ENCODE data around the gene TRIM65.
"Not testable (repeated sequence)": the region's sequence is repeated elsewhere in the genome, so short reads cannot be mapped to it uniquely, and the experiment has no call there.

Gene TRIM65

GRCh38 chr17:75894049-75894733, 2.6 kb downstream of the TRIM65 start:
- peak overlapping the region; percentile 21 for H3K4me3 Mint-ChIP-seq
- H3K27ac Mint-ChIP-seq = peak overlapping the region; percentile 78
- H3K36me3 Mint-ChIP-seq (ENCODE audit: low read depth) = peaks cover 10% of the 10 kb centered on the region
- H3K9me3 Mint-ChIP-seq = no peaks in the 10 kb centered on the region
- H3K27me3 Mint-ChIP-seq (ENCODE audit: low read depth) = no peaks in the 10 kb centered on the region
- H3K4me1 Mint-ChIP-seq (ENCODE audit: low read depth) = peaks cover 23% of the 10 kb centered on the region

GRCh38 chr17:75893305-75894048, 3.3 kb downstream of the TRIM65 start:
- no peaks in the 10 kb centered on the region for H3K27me3 Mint-ChIP-seq (ENCODE audit: low read depth)
- peaks cover 23% of the 10 kb centered on the region for H3K4me1 Mint-ChIP-seq (ENCODE audit: low read depth)
- H3K4me3 Mint-ChIP-seq = no peak overlapping the region
- peaks cover 6% of the 10 kb centered on the region for H3K36me3 Mint-ChIP-seq (ENCODE audit: low read depth)
- H3K27ac Mint-ChIP-seq = peak overlapping the region; percentile 78
- no peaks in the 10 kb centered on the region for H3K9me3 Mint-ChIP-seq

GRCh38 chr17:75892556-75893224, 4.1 kb downstream of the TRIM65 start:
- Mint-ChIP-seq H3K27me3 (ENCODE audit: low read depth) (no peaks in the 10 kb centered on the region), H3K27ac (no peak overlapping the region), H3K36me3 (ENCODE audit: low read depth) (peaks cover 8% of the 10 kb centered on the region), H3K4me1 (ENCODE audit: low read depth) (peaks cover 22% of the 10 kb centered on the region), H3K4me3 (no peak overlapping the region), H3K9me3 (no peaks in the 10 kb centered on the region)

- H3K4me3 Mint-ChIP-seq = no peak overlapping the region
- peaks cover 17% of the 10 kb centered on the region for H3K4me1 Mint-ChIP-seq (ENCODE audit: low read depth)
- H3K27ac Mint-ChIP-seq = no peak overlapping the region
- peaks cover 8% of the 10 kb centered on the region for H3K36me3 Mint-ChIP-seq (ENCODE audit: low read depth)
- H3K27me3 Mint-ChIP-seq (ENCODE audit: low read depth) = no peaks in the 10 kb centered on the region
- H3K9me3 Mint-ChIP-seq = no peaks in the 10 kb centered on the region
Observed at GRCh38 chr17:75891605-75892555, 4.9 kb downstream of the TRIM65 start.

GRCh38 chr17:75891022-75891604, 5.6 kb downstream of the TRIM65 start:
- no peaks in the 10 kb centered on the region for H3K9me3 Mint-ChIP-seq
- H3K27me3 Mint-ChIP-seq (ENCODE audit: low read depth) = no peaks in the 10 kb centered on the region
- H3K4me3 Mint-ChIP-seq = no peak overlapping the region
- H3K27ac Mint-ChIP-seq = no peak overlapping the region
- H3K36me3 Mint-ChIP-seq (ENCODE audit: low read depth) = peaks cover 8% of the 10 kb centered on the region
- H3K4me1 Mint-ChIP-seq (ENCODE audit: low read depth) = peaks cover 17% of the 10 kb centered on the region

- no peaks in the 10 kb centered on the region for H3K9me3 Mint-ChIP-seq
- no peak overlapping the region for H3K4me3 Mint-ChIP-seq
- H3K27me3 Mint-ChIP-seq (ENCODE audit: low read depth) = no peaks in the 10 kb centered on the region
- H3K27ac Mint-ChIP-seq = no peak overlapping the region
- peaks cover 6% of the 10 kb centered on the region for H3K4me1 Mint-ChIP-seq (ENCODE audit: low read depth)
- peaks cover 5% of the 10 kb centered on the region for H3K36me3 Mint-ChIP-seq (ENCODE audit: low read depth)
Observed at GRCh38 chr17:75889454-75889853, 7.3 kb downstream of the TRIM65 start.

GRCh38 chr17:75888484-75888883, 8.3 kb downstream of the TRIM65 start:
- no peak overlapping the region for H3K27ac Mint-ChIP-seq
- no peaks in the 10 kb centered on the region for H3K9me3 Mint-ChIP-seq
- peaks cover 2% of the 10 kb centered on the region for H3K36me3 Mint-ChIP-seq (ENCODE audit: low read depth)
- no peaks in the 10 kb centered on the region for H3K27me3 Mint-ChIP-seq (ENCODE audit: low read depth)
- no peaks in the 10 kb centered on the region for H3K4me1 Mint-ChIP-seq (ENCODE audit: low read depth)
- no peak overlapping the region for H3K4me3 Mint-ChIP-seq

GRCh38 chr17:75885860-75886259, 10.9 kb downstream of the TRIM65 start:
- not testable (repeated sequence) for H3K4me3 Mint-ChIP-seq; H3K9me3 Mint-ChIP-seq; H3K36me3 Mint-ChIP-seq (ENCODE audit: low read depth); H3K27ac Mint-ChIP-seq; H3K4me1 Mint-ChIP-seq (ENCODE audit: low read depth)
- H3K27me3 Mint-ChIP-seq (ENCODE audit: low read depth) = peaks cover 11% of the 10 kb centered on the region

GRCh38 chr17:75885431-75885830, 11.3 kb downstream of the TRIM65 start:
- no peak overlapping the region for H3K27ac Mint-ChIP-seq
- peaks cover 15% of the 10 kb centered on the region for H3K27me3 Mint-ChIP-seq (ENCODE audit: low read depth)
- no peak overlapping the region for H3K4me3 Mint-ChIP-seq

GRCh38 chr17:75881678-75882454, 14.9 kb downstream of the TRIM65 start:
- no peak overlapping the region for H3K27ac Mint-ChIP-seq
- no peaks in the 10 kb centered on the region for H3K9me3 Mint-ChIP-seq
- H3K4me3 Mint-ChIP-seq = no peak overlapping the region
- peaks cover 21% of the 10 kb centered on the region for H3K27me3 Mint-ChIP-seq (ENCODE audit: low read depth)
- peaks cover 18% of the 10 kb centered on the region for H3K4me1 Mint-ChIP-seq (ENCODE audit: low read depth)
- peaks cover 2% of the 10 kb centered on the region for H3K36me3 Mint-ChIP-seq (ENCODE audit: low read depth)

More at GRCh38 chr17:75885431-75885830, 11.3 kb downstream of the TRIM65 start:
- peaks cover 6% of the 10 kb centered on the region for H3K4me1 Mint-ChIP-seq (ENCODE audit: low read depth)
- H3K9me3 Mint-ChIP-seq = no peaks in the 10 kb centered on the region
- H3K36me3 Mint-ChIP-seq (ENCODE audit: low read depth) = peaks cover 2% of the 10 kb centered on the region

- peak overlapping the region; percentile 11 for H3K27ac Mint-ChIP-seq
- peak overlapping the region; percentile 42 for H3K4me3 Mint-ChIP-seq
- H3K9me3 Mint-ChIP-seq = no peaks in the 10 kb centered on the region
- peaks cover 6% of the 10 kb centered on the region for H3K36me3 Mint-ChIP-seq (ENCODE audit: low read depth)
- peaks cover 21% of the 10 kb centered on the region for H3K27me3 Mint-ChIP-seq (ENCODE audit: low read depth)
- H3K4me1 Mint-ChIP-seq (ENCODE audit: low read depth) = peaks cover 29% of the 10 kb centered on the region
Observed at GRCh38 chr17:75880266-75880665, 16.5 kb downstream of the TRIM65 start.

GRCh38 chr17:75878174-75878998, 18.4 kb downstream of the TRIM65 start, which contains the start of gene TRIM47:
Gene TRIM47, minus strand, starts transcription at chr17:75878581. Its CDS starts 33 bp downstream, at chr17:75878548.
- peaks cover 21% of the 10 kb centered on the region for H3K27me3 Mint-ChIP-seq (ENCODE audit: low read depth)
- H3K36me3 Mint-ChIP-seq (ENCODE audit: low read depth) = peaks cover 7% of the 10 kb centered on the region
- peak within 1 kb of the TSS; percentile 96 for H3K27ac Mint-ChIP-seq
- H3K9me3 Mint-ChIP-seq = no peaks in the 10 kb centered on the region
- H3K4me1 Mint-ChIP-seq (ENCODE audit: low read depth) = peaks cover 29% of the 10 kb centered on the region
- peak within 1 kb of the TSS; percentile 93 for H3K4me3 Mint-ChIP-seq
